HG03520 (cell line): ENCODE results near the gene ISM1.

ENCODE experiments used
- ATAC-seq: cut with Tn5 transposase; IDR thresholded peaks from one replicate; pipeline ENCODE4 v1.9.1; 2021; ENCODE audit warnings: mild to moderate bottlenecking, moderate library complexity; ENCODE audit not compliant: unreplicated experiment

The ISM1 gene

DNA sequence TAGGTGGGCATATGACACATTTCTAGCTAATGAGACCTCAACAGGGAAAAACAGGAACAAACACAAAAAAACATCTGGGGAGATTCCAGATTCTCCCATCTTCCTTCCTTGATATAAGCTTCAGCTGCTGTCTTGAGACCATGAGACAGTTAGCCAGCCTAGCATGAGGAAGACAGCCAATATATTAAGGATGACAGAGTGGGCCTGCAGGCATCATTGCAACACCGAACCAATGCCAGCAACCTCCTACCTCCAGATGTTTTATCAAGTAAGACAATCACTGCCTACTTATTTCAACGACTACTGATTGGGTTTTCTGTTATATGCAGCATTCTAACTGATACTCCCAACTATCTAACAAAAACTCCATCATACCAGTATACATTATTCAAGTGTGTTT lies 119.0 kb downstream of the ISM1 start:
- no peak for ATAC-seq

GRCh38 chr20:13341737-13342393 lies 120.8 kb downstream of the ISM1 start:
- ATAC-seq, result peak; percentile 42

GRCh38 chr20:13342469-13343242 lies 121.6 kb downstream of the ISM1 start:
- no peak for ATAC-seq

DNA sequence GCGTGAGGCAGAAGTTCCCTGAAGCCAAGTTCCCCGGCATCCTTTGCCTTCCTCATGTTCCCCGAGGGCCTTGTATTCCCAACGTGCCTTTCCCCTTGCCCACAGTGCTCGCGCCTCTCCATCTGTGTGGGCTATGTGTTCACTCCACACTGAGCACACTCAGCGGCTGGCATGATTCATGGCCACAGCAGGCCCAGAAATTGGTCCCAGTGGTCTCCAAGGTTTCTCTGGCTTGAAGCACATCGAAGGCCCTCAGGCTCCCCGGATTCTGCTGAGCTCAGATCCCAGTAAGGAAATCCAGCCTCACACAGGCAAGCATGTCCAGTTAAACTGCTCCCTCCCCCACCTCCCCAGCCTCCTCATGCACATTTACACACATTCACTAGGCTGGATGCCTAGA lies 123.6 kb downstream of the ISM1 start:
- no peak for ATAC-seq

- no peak for ATAC-seq
Observed at GRCh38 chr20:13348311-13349234, 127.5 kb downstream of the ISM1 start.

- no peak for ATAC-seq
Observed at GRCh38 chr20:13349235-13349604, 128.1 kb downstream of the ISM1 start.
